ENCODE results near the gene NLGN2. TPM values are rescaled to one million over a fixed set of nuclear protein-coding genes. Genes with fewer than 3 reads are reported as not detected.
"Not testable (repeated sequence)": the region's sequence is repeated elsewhere in the genome, so short reads cannot be mapped to it uniquely, and the experiment has no call there.

NLGN2 gene
- total RNA-seq, 2 donors from 2014 or later, result 78.5 to 121 TPM

DNA sequence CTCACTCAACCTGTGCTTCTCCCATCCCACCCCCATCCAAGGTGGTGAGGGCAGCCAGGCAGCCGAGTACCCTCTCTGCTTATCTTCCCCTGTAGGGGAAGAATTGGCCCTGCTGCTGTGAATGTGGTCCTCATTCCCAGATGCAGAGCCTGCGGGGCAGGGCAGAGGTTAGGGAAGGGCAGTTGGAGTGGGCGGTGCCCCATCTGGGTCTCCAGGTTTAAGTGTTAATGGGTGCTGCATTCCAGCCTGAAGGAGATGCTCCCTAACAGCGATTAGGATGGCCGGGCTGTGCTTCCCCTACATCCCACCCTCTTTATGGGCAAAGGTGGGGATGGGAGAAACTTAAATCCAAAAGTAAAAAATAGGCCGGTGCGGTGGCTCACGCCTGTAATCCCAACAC, 40.6 kb upstream of the NLGN2 start:
- no peaks in the 10 kb centered on the region for H3K27me3 ChIP-seq (ENCODE audit: control insufficient read depth, insufficient read depth, low read length, poor library complexity, severe bottlenecking)

GRCh38 chr17:7367918-7368598, 39.6 kb upstream of the NLGN2 start:
- H3K4me3 Mint-ChIP-seq, result no peak overlapping the region
- no peaks in the 10 kb centered on the region for H3K36me3 Mint-ChIP-seq (ENCODE audit: low read depth)
- no peak overlapping the region for H3K4me3 ChIP-seq (ENCODE audit: low read length)
- H3K27me3 ChIP-seq (ENCODE audit: control insufficient read depth, insufficient read depth, low read length, poor library complexity, severe bottlenecking), result no peaks in the 10 kb centered on the region
- WGBS, 2 experiments (ENCODE audit: insufficient coverage in 1 of 2, insufficient read length in 1 of 2), result 86 to 96% methylated on average over 3 to 10 of the region's 13 CpGs
- no peaks in the 10 kb centered on the region for H3K4me1 Mint-ChIP-seq
- H3K9ac ChIP-seq (ENCODE audit: extremely low read depth, low read length, poor library complexity, severe bottlenecking), result no peak overlapping the region
- no peaks in the 10 kb centered on the region for H3K4me1 ChIP-seq (ENCODE audit: control insufficient read depth, insufficient read depth, low read length)
- no peaks in the 10 kb centered on the region for H3K9me3 ChIP-seq (ENCODE audit: control insufficient read depth, low read length)
- TF ChIP-seq, protein P1, sequence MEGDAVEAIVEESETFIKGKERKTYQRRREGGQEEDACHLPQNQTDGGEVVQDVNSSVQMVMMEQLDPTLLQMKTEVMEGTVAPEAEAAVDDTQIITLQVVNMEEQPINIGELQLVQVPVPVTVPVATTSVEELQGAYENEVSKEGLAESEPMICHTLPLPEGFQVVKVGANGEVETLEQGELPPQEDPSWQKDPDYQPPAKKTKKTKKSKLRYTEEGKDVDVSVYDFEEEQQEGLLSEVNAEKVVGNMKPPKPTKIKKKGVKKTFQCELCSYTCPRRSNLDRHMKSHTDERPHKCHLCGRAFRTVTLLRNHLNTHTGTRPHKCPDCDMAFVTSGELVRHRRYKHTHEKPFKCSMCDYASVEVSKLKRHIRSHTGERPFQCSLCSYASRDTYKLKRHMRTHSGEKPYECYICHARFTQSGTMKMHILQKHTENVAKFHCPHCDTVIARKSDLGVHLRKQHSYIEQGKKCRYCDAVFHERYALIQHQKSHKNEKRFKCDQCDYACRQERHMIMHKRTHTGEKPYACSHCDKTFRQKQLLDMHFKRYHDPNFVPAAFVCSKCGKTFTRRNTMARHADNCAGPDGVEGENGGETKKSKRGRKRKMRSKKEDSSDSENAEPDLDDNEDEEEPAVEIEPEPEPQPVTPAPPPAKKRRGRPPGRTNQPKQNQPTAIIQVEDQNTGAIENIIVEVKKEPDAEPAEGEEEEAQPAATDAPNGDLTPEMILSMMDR (conservative IDR thresholded peaks at IDR 0.05), result no peak
- no peaks in the 10 kb centered on the region for H3K9me3 Mint-ChIP-seq
- peak; percentile 63 for DNase-seq
- no peaks in the 10 kb centered on the region for H3K36me3 ChIP-seq (ENCODE audit: control insufficient read depth, insufficient read depth, low read length)
- H3K27ac Mint-ChIP-seq, result no peak overlapping the region
- peaks cover 19% of the 10 kb centered on the region for H3K27me3 Mint-ChIP-seq (ENCODE audit: insufficient read depth)
- no peak overlapping the region for H3K27ac ChIP-seq (ENCODE audit: low read depth, low read length)

More for the DNA sequence above, 40.6 kb upstream of the NLGN2 start:
- Histone ChIP-seq H3K36me3 (ENCODE audit: control insufficient read depth, insufficient read depth, low read length) (no peaks in the 10 kb centered on the region), H3K27ac (ENCODE audit: low read depth, low read length) (no peak overlapping the region), H3K9me3 (ENCODE audit: control insufficient read depth, low read length) (no peaks in the 10 kb centered on the region), H3K9ac (ENCODE audit: extremely low read depth, low read length, poor library complexity, severe bottlenecking) (no peak overlapping the region), H3K4me1 (ENCODE audit: control insufficient read depth, insufficient read depth, low read length) (no peaks in the 10 kb centered on the region), H3K4me3 (ENCODE audit: low read length) (no peak overlapping the region)
- WGBS, 2 experiments (ENCODE audit: insufficient coverage in 1 of 2, insufficient read length in 1 of 2), result 69% methylated on average over 8 of the region's 8 CpGs; no CpG with 5 or more reads in 1 of the 2 experiments
- Mint-ChIP-seq H3K4me1 (no peaks in the 10 kb centered on the region), H3K4me3 (no peak overlapping the region), H3K27me3 (ENCODE audit: insufficient read depth) (peaks cover 19% of the 10 kb centered on the region), H3K9me3 (no peaks in the 10 kb centered on the region), H3K27ac (no peak overlapping the region), H3K36me3 (ENCODE audit: low read depth) (no peaks in the 10 kb centered on the region)
- TF ChIP-seq, protein P1 (conservative IDR thresholded peaks at IDR 0.05), result no peak
- peak; percentile 91 for DNase-seq

DNA sequence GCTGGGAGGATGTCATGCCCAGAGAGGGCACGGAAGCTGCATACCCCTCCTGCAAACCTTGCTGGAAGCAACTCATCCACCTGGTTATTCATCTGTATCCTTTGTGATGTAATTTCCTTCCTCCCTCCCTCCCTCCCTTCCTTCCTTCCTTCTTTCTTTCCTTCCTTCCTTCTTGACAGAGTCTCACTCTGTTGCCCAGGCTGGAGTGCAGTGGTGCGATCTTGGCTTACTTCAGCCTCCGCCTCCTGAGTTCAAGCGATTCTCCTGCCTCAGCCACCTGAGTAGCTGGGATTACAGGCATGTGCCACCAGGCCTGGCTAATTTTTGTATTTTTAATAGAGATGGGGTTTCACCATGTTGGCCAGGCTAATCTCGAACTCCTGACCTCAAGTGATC, 39.0 kb upstream of the NLGN2 start:
- not testable (repeated sequence) for H3K27ac ChIP-seq (ENCODE audit: low read depth, low read length); H3K9me3 Mint-ChIP-seq; H3K4me3 Mint-ChIP-seq; DNase-seq; H3K36me3 ChIP-seq (ENCODE audit: control insufficient read depth, insufficient read depth, low read length); H3K9ac ChIP-seq (ENCODE audit: extremely low read depth, low read length, poor library complexity, severe bottlenecking); H3K4me3 ChIP-seq (ENCODE audit: low read length); H3K4me1 Mint-ChIP-seq; H3K9me3 ChIP-seq (ENCODE audit: control insufficient read depth, low read length); H3K27me3 ChIP-seq (ENCODE audit: control insufficient read depth, insufficient read depth, low read length, poor library complexity, severe bottlenecking); H3K27ac Mint-ChIP-seq; H3K4me1 ChIP-seq (ENCODE audit: control insufficient read depth, insufficient read depth, low read length); H3K36me3 Mint-ChIP-seq (ENCODE audit: low read depth)
- WGBS, 2 experiments (ENCODE audit: insufficient coverage in 1 of 2, insufficient read length in 1 of 2), result 91 to 92% methylated on average over 5 of the region's 5 CpGs
- peaks cover 18% of the 10 kb centered on the region for H3K27me3 Mint-ChIP-seq (ENCODE audit: insufficient read depth)

- peaks cover 14% of the 10 kb centered on the region for H3K27me3 Mint-ChIP-seq (ENCODE audit: insufficient read depth)
- no peaks in the 10 kb centered on the region for H3K27me3 ChIP-seq (ENCODE audit: control insufficient read depth, insufficient read depth, low read length, poor library complexity, severe bottlenecking)
- no peak overlapping the region for H3K9ac ChIP-seq (ENCODE audit: extremely low read depth, low read length, poor library complexity, severe bottlenecking)
- H3K9me3 ChIP-seq (ENCODE audit: control insufficient read depth, low read length), result no peaks in the 10 kb centered on the region
- H3K27ac ChIP-seq (ENCODE audit: low read depth, low read length), result no peak overlapping the region
- no peaks in the 10 kb centered on the region for H3K4me1 ChIP-seq (ENCODE audit: control insufficient read depth, insufficient read depth, low read length)
- 85 to 92% methylated on average over 5 of the region's 5 CpGs for WGBS, 2 experiments (ENCODE audit: insufficient coverage in 1 of 2, insufficient read length in 1 of 2)
- H3K36me3 ChIP-seq (ENCODE audit: control insufficient read depth, insufficient read depth, low read length), result no peaks in the 10 kb centered on the region
- H3K9me3 Mint-ChIP-seq, result no peaks in the 10 kb centered on the region
- no peaks in the 10 kb centered on the region for H3K36me3 Mint-ChIP-seq (ENCODE audit: low read depth)
- no peak overlapping the region for H3K4me3 ChIP-seq (ENCODE audit: low read length)
- H3K4me3 Mint-ChIP-seq, result no peak overlapping the region
- TF ChIP-seq, protein P1 (conservative IDR thresholded peaks at IDR 0.05), result no peak
- no peaks in the 10 kb centered on the region for H3K4me1 Mint-ChIP-seq
- DNase-seq, result no peak
- no peak overlapping the region for H3K27ac Mint-ChIP-seq
These were observed 37.8 kb upstream of the NLGN2 start for GRCh38 chr17:7369825-7370224.
